HL-60 (cell line): Measurements from ENCODE around the gene RBM10.

ENCODE experiments used
- DNase-seq, 2 experiments: peaks; one replicate each; pipeline ENCODE4 v3.0.0-alpha.2; 2010 to 2020; ENCODE audit warnings: low read depth in 1 of 2, low spot score in 1 of 2
- H3K27ac ChIP-seq: fragments of 250-450 bp; sonication (Bioruptor Pico); replicated peaks from 2 replicates; pipeline ENCODE4 v1.5.1; 2020; ENCODE audit warnings: mild to moderate bottlenecking, moderate library complexity
- H3K27me3 ChIP-seq: fragments of 250-450 bp; sonication (Bioruptor Pico); 2 replicates; pipeline ENCODE4 v1.5.1; 2021; ENCODE audit warnings: mild to moderate bottlenecking, moderate library complexity; ENCODE audit not compliant: insufficient read depth, poor library complexity, severe bottlenecking
- H3K4me3 ChIP-seq: replicated peaks from 2 replicates; pipeline ENCODE4 v1.5.1; 2011; ENCODE audit warnings: mild to moderate bottlenecking, control low read depth, low read length; ENCODE audit not compliant: insufficient read depth
- CTCF ChIP-seq: IDR thresholded peaks from one replicate; pipeline ENCODE4 v1.5.1; 2011; ENCODE audit warnings: low read length, control low read depth, inconsistent platforms; ENCODE audit not compliant: insufficient read depth
- GABPA ChIP-seq: IDR thresholded peaks from 2 replicates; pipeline ENCODE4 v1.6.1; 2012; ENCODE audit warnings: low read depth
- POLR2AphosphoS5 ChIP-seq: IDR thresholded peaks from 2 replicates; pipeline ENCODE4 v1.6.1; 2012; ENCODE audit warnings: low read depth
- SPI1 ChIP-seq: IDR thresholded peaks from 2 replicates; pipeline ENCODE4 v1.6.1; 2012; ENCODE audit warnings: low read depth, mild to moderate bottlenecking, borderline replicate concordance
- TF ChIP-seq, protein P1 (sequence below): IDR thresholded peaks from 2 replicates; pipeline ENCODE4 v1.6.1; 2012; ENCODE audit warnings: low read depth; ENCODE audit not compliant: insufficient replicate concordance

RBM10 gene

DNA sequence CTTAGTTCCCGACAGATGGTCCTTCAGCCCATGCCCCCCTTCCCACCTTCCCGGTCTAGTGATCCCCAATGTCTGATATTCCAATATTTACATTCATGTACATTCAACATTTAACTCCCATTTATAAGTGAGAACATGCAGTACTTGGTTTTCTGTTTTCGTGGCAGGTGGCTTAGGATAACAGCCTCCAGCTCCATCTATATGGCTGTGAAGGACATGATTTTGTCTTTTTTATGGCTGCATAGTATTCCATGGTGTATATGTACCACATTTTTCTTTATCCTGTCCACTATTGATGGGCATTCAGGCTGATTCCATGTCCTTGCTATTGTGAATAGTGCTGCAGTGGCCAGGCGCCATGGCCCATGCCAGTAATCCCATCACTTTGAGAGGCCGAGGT lies 13.8 kb downstream of the RBM10 start:
- TF ChIP-seq SPI1 (no peak), GABPA (no peak), CTCF (no peak), POLR2AphosphoS5 (no peak)
- TF ChIP-seq, protein P1, sequence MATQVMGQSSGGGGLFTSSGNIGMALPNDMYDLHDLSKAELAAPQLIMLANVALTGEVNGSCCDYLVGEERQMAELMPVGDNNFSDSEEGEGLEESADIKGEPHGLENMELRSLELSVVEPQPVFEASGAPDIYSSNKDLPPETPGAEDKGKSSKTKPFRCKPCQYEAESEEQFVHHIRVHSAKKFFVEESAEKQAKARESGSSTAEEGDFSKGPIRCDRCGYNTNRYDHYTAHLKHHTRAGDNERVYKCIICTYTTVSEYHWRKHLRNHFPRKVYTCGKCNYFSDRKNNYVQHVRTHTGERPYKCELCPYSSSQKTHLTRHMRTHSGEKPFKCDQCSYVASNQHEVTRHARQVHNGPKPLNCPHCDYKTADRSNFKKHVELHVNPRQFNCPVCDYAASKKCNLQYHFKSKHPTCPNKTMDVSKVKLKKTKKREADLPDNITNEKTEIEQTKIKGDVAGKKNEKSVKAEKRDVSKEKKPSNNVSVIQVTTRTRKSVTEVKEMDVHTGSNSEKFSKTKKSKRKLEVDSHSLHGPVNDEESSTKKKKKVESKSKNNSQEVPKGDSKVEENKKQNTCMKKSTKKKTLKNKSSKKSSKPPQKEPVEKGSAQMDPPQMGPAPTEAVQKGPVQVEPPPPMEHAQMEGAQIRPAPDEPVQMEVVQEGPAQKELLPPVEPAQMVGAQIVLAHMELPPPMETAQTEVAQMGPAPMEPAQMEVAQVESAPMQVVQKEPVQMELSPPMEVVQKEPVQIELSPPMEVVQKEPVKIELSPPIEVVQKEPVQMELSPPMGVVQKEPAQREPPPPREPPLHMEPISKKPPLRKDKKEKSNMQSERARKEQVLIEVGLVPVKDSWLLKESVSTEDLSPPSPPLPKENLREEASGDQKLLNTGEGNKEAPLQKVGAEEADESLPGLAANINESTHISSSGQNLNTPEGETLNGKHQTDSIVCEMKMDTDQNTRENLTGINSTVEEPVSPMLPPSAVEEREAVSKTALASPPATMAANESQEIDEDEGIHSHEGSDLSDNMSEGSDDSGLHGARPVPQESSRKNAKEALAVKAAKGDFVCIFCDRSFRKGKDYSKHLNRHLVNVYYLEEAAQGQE: no peak
- Histone ChIP-seq H3K27ac (no peak overlapping the region), H3K4me3 (no peak overlapping the region), H3K27me3 (no peaks in the 10 kb centered on the region)
- no peak for DNase-seq

GRCh38 chrX:47160781-47161180 lies 15.8 kb downstream of the RBM10 start:
- no peak overlapping the region for H3K4me3 ChIP-seq
- H3K27me3 ChIP-seq: no peaks in the 10 kb centered on the region
- H3K27ac ChIP-seq: no peak overlapping the region
- no peak for DNase-seq
- TF ChIP-seq GABPA (no peak), POLR2AphosphoS5 (no peak), CTCF (no peak), SPI1 (no peak)
- TF ChIP-seq, protein P1: no peak

- no peak overlapping the region for H3K27ac ChIP-seq
- H3K4me3 ChIP-seq: no peak overlapping the region
- TF ChIP-seq SPI1: no peak
- TF ChIP-seq CTCF: no peak
- no peak for TF ChIP-seq POLR2AphosphoS5
- TF ChIP-seq, protein P1: no peak
- no peak for TF ChIP-seq GABPA
- H3K27me3 ChIP-seq: no peaks in the 10 kb centered on the region
- DNase-seq: no peak
Observed at GRCh38 chrX:47162927-47163583, 18.0 kb downstream of the RBM10 start.
